Measurements from ENCODE around the gene NID2. TPM values are rescaled to one million over a fixed set of nuclear protein-coding genes. Genes with fewer than 3 reads are reported as not detected.
A peak's percentile ranks its signal among the peaks of the same experiment; 100 is the strongest.

NID2 gene, protein sequence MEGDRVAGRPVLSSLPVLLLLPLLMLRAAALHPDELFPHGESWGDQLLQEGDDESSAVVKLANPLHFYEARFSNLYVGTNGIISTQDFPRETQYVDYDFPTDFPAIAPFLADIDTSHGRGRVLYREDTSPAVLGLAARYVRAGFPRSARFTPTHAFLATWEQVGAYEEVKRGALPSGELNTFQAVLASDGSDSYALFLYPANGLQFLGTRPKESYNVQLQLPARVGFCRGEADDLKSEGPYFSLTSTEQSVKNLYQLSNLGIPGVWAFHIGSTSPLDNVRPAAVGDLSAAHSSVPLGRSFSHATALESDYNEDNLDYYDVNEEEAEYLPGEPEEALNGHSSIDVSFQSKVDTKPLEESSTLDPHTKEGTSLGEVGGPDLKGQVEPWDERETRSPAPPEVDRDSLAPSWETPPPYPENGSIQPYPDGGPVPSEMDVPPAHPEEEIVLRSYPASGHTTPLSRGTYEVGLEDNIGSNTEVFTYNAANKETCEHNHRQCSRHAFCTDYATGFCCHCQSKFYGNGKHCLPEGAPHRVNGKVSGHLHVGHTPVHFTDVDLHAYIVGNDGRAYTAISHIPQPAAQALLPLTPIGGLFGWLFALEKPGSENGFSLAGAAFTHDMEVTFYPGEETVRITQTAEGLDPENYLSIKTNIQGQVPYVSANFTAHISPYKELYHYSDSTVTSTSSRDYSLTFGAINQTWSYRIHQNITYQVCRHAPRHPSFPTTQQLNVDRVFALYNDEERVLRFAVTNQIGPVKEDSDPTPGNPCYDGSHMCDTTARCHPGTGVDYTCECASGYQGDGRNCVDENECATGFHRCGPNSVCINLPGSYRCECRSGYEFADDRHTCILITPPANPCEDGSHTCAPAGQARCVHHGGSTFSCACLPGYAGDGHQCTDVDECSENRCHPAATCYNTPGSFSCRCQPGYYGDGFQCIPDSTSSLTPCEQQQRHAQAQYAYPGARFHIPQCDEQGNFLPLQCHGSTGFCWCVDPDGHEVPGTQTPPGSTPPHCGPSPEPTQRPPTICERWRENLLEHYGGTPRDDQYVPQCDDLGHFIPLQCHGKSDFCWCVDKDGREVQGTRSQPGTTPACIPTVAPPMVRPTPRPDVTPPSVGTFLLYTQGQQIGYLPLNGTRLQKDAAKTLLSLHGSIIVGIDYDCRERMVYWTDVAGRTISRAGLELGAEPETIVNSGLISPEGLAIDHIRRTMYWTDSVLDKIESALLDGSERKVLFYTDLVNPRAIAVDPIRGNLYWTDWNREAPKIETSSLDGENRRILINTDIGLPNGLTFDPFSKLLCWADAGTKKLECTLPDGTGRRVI (N-terminal part only)
- 2.4 TPM for polyA plus RNA-seq (2013)

DNA sequence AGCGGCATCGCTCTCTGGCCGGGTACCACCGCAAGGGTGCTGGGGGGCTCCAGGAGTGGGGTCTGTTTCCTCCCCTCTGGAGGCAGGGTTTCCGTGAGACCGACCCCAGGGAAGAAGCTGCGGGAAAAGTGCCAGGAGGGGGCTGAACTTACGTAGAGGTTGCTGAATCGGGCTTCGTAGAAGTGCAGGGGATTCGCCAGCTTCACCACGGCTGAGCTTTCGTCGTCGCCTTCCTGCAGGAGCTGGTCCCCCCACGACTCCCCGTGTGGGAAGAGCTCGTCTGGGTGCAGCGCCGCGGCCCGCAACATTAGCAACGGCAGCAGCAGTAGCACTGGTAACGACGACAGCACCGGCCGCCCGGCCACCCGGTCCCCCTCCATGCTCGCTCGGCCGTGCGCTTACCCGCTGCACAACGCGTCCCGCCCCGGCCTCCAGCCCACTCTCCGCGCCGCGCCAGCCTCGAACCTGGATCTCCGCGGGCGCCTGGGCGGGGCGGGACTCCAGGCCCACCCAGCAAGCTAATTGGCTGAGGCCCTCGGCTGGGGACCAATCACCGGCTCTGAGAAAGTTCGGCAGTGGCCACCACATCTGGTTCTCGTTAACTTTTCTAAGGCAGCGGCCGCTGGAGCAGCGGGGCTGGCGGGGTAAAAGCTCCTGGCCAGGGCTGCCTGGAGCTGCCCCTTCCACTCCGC is at the start of gene NID2:
NID2 (minus strand) TSS at position 445 of the 692 bp plus-strand sequence; CDS start at position 380, 65 bp downstream.
- CTCF ChIA-PET: interaction anchor here (1.4 to 2.4 kb wide), 4 partner anchors 10 to 196 kb away, joined by 4 to 11 read pairs (median 6); no protein-coding TSS in a partner anchor
- Histone ChIP-seq H3K27ac (ENCODE audit: insufficient read depth in 1 of 2, low read depth in 1 of 2, low read length in 2 of 2, poor library complexity in 1 of 2, severe bottlenecking in 2 of 2) (no peak within 1 kb of the TSS), H3K27me3 (replicated peaks in 2 of 5; ENCODE audit: control insufficient read depth in 4 of 5, insufficient read depth in 5 of 5, low read length in 4 of 5) (peaks cover 10 to 65% (median 26%) of the 10 kb centered on the region in 5 experiments)

DNA sequence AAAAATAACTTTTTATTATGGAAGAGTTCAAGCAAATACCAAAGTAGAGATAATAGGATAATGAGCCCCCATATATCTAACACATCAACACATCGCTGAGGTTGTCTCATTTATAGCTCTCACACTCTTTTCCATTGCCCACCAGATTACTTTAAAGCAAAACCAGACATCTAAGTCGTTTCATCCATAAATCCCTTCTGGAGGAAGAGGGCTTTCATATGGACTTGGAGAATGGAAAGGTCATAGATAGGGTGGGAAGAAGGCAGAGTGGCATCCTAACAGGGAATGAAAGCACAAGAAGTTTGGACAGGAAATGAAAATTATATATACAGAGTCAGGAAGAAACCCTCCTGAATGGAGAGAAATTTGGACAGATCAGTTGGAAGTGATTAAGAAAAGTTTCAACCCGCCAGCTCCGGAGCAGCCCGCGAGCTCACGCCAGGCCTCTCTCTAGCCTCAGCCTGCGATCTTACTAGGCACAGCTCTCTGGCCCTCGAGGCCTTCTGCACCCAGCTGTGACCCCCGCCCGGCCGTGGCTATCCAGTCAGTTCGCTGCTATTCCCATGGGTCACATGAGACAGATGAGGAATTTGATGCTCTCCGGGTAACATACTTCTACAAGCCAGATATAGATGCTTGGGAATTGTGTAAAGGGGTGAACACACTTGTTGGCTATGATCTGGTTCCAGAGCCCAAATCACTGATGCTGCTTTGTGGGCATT is 48.4 kb upstream of the NID2 start:
- no peaks in the 10 kb centered on the region for H3K4me1 ChIP-seq (ENCODE audit: control extremely low read depth in 1 of 4, control insufficient read depth in 4 of 4, insufficient read depth in 4 of 4, low read length in 3 of 4)
- H3K27me3 ChIP-seq (replicated peaks in 2 of 5; ENCODE audit: control insufficient read depth in 4 of 5, insufficient read depth in 5 of 5, low read length in 4 of 5): no peaks in the 10 kb centered on the region
- ChIA-PET CTCF (no interaction called here), POLR2A (no interaction called here)
- H3K9me3 ChIP-seq (ENCODE audit: control extremely low read depth in 1 of 5, control insufficient read depth in 4 of 5, insufficient read depth in 2 of 5, low read depth in 1 of 5, low read length in 4 of 5): no peaks in the 10 kb centered on the region
- no peak overlapping the region for H3K27ac ChIP-seq (ENCODE audit: insufficient read depth in 1 of 2, low read depth in 1 of 2, low read length in 2 of 2, poor library complexity in 1 of 2, severe bottlenecking in 2 of 2)
- DNase-seq: no peak
- 87% methylated on average over 13 of the region's 14 CpGs for WGBS (ENCODE audit: insufficient coverage)
- H3K4me3 ChIP-seq (ENCODE audit: control insufficient read depth in 1 of 7, extremely low read depth in 1 of 7, insufficient read depth in 4 of 7, low read depth in 2 of 7, low read length in 6 of 7): no peak overlapping the region
- H3K36me3 ChIP-seq (ENCODE audit: control insufficient read depth in 4 of 4, insufficient read depth in 4 of 4, low read length in 3 of 4): no peaks in the 10 kb centered on the region

More for the DNA sequence above, at the start of gene NID2:
- WGBS (ENCODE audit: insufficient coverage): under 1% methylated on average over 56 of the region's 57 CpGs
- no peaks in the 10 kb centered on the region for H3K9me3 ChIP-seq (ENCODE audit: control extremely low read depth in 1 of 5, control insufficient read depth in 4 of 5, insufficient read depth in 2 of 5, low read depth in 1 of 5, low read length in 4 of 5)
- POLR2A ChIA-PET: interaction anchor here (0.8 kb wide), 1 partner anchor 110 kb away, joined by 5 read pairs; no protein-coding TSS in a partner anchor
- DNase-seq: peak in 2 of 3 donors; percentile 71 to 72
- no peaks in the 10 kb centered on the region for H3K36me3 ChIP-seq (ENCODE audit: control insufficient read depth in 4 of 4, insufficient read depth in 4 of 4, low read length in 3 of 4)
- H3K4me3 ChIP-seq (ENCODE audit: control insufficient read depth in 1 of 7, extremely low read depth in 1 of 7, insufficient read depth in 4 of 7, low read depth in 2 of 7, low read length in 6 of 7): peak within 1 kb of the TSS; percentile 33 to 71 (median 56)
- peaks cover 0 to 27% (median 26%) of the 10 kb centered on the region in 4 experiments for H3K4me1 ChIP-seq (ENCODE audit: control extremely low read depth in 1 of 4, control insufficient read depth in 4 of 4, insufficient read depth in 4 of 4, low read length in 3 of 4)

DNA sequence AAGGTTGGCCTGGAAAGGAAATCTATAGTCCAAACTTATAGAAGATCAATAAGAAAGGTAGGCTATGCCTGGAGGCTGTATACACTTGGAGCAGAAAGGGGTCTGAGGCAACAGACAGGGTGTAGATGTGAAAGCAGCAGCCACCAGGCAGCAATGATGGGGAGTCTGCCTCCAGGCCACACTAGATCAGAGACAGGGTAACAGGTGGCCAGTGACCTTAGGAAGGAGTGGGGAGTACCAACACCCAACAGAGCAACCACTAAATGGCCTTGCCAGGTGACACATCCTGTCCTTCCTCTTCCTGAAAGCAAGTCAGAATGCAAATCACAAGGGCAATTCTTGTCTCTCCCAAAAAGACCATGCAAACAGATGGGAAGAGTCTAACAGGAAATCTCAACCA is 46.4 kb upstream of the NID2 start:
- Histone ChIP-seq H3K9me3 (ENCODE audit: control extremely low read depth in 1 of 5, control insufficient read depth in 4 of 5, insufficient read depth in 2 of 5, low read depth in 1 of 5, low read length in 4 of 5) (no peaks in the 10 kb centered on the region), H3K4me1 (ENCODE audit: control extremely low read depth in 1 of 4, control insufficient read depth in 4 of 4, insufficient read depth in 4 of 4, low read length in 3 of 4) (no peaks in the 10 kb centered on the region), H3K36me3 (ENCODE audit: control insufficient read depth in 4 of 4, insufficient read depth in 4 of 4, low read length in 3 of 4) (no peaks in the 10 kb centered on the region), H3K4me3 (ENCODE audit: control insufficient read depth in 1 of 7, extremely low read depth in 1 of 7, insufficient read depth in 4 of 7, low read depth in 2 of 7, low read length in 6 of 7) (no peak overlapping the region), H3K27me3 (replicated peaks in 2 of 5; ENCODE audit: control insufficient read depth in 4 of 5, insufficient read depth in 5 of 5, low read length in 4 of 5) (no peaks in the 10 kb centered on the region), H3K27ac (ENCODE audit: insufficient read depth in 1 of 2, low read depth in 1 of 2, low read length in 2 of 2, poor library complexity in 1 of 2, severe bottlenecking in 2 of 2) (no peak overlapping the region)
- ChIA-PET POLR2A (no interaction called here), CTCF (no interaction called here)
- no peak for DNase-seq

DNA sequence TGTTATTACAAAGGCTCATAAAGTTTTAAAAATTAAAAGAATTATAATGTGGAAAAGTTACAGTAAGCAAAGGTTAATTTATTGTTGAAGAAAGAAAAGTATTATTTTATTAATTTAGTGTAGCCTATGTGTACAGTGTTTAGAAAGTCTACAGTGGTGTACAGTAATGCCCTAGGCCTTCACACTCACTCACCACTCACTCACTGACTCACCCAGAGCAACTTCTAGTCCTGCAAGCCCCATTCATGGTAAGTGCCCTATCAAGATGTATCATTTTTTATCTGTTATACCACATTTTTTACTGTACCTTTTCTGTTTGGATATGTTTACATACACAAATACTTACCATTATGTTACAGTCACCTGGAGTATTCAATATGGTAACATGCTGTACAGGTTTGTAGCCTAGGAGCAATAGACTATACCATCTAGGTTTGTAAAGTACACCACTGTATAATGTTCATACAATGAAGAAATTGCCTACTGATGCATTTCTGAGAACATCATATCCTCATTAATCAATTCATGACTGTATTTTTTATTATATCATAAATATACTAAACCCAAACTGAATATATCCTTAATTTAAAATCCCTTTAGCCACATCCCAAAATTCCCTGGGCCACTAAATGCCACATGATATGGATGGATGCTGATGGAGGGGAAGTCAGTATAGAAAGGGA is 43.6 kb upstream of the NID2 start:
- no peak for DNase-seq
- ChIA-PET CTCF (no interaction called here), POLR2A (no interaction called here)
- Histone ChIP-seq H3K27ac (ENCODE audit: insufficient read depth in 1 of 2, low read depth in 1 of 2, low read length in 2 of 2, poor library complexity in 1 of 2, severe bottlenecking in 2 of 2) (no peak overlapping the region), H3K9me3 (ENCODE audit: control extremely low read depth in 1 of 5, control insufficient read depth in 4 of 5, insufficient read depth in 2 of 5, low read depth in 1 of 5, low read length in 4 of 5) (no peaks in the 10 kb centered on the region), H3K4me3 (ENCODE audit: control insufficient read depth in 1 of 7, extremely low read depth in 1 of 7, insufficient read depth in 4 of 7, low read depth in 2 of 7, low read length in 6 of 7) (no peak overlapping the region), H3K27me3 (replicated peaks in 2 of 5; ENCODE audit: control insufficient read depth in 4 of 5, insufficient read depth in 5 of 5, low read length in 4 of 5) (no peaks in the 10 kb centered on the region), H3K36me3 (ENCODE audit: control insufficient read depth in 4 of 4, insufficient read depth in 4 of 4, low read length in 3 of 4) (no peaks in the 10 kb centered on the region), H3K4me1 (ENCODE audit: control extremely low read depth in 1 of 4, control insufficient read depth in 4 of 4, insufficient read depth in 4 of 4, low read length in 3 of 4) (no peaks in the 10 kb centered on the region)

DNA sequence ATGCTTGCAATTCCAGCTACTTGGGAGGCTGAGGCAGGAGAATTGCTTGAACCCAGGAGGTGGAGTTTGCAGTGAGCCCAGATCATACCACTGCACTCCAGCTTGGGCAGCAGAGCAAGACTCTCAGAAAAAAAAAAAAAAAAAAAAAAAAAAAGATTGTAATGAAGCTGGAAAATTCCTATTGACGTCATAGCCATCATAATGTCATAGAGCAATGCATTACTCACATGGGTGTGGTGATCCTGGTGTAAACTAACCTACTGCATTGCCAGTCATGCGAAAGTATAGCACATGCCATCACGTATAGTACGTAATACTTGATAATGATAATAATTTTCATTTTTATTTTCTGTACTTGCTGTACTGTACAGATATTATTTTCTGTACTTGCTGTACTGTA is 42.7 kb upstream of the NID2 start:
- DNase-seq: no peak
- no peaks in the 10 kb centered on the region for H3K4me1 ChIP-seq (ENCODE audit: control extremely low read depth in 1 of 4, control insufficient read depth in 4 of 4, insufficient read depth in 4 of 4, low read length in 3 of 4)
- WGBS (ENCODE audit: insufficient coverage): no CpG with 5 or more reads among the region's 4 CpGs
- H3K36me3 ChIP-seq (ENCODE audit: control insufficient read depth in 4 of 4, insufficient read depth in 4 of 4, low read length in 3 of 4): no peaks in the 10 kb centered on the region
- POLR2A ChIA-PET: no interaction called here
- no peaks in the 10 kb centered on the region for H3K9me3 ChIP-seq (ENCODE audit: control extremely low read depth in 1 of 5, control insufficient read depth in 4 of 5, insufficient read depth in 2 of 5, low read depth in 1 of 5, low read length in 4 of 5)
- CTCF ChIA-PET: no interaction called here
- H3K4me3 ChIP-seq (ENCODE audit: control insufficient read depth in 1 of 7, extremely low read depth in 1 of 7, insufficient read depth in 4 of 7, low read depth in 2 of 7, low read length in 6 of 7): no peak overlapping the region
- H3K27me3 ChIP-seq (replicated peaks in 2 of 5; ENCODE audit: control insufficient read depth in 4 of 5, insufficient read depth in 5 of 5, low read length in 4 of 5): no peaks in the 10 kb centered on the region
- H3K27ac ChIP-seq (ENCODE audit: insufficient read depth in 1 of 2, low read depth in 1 of 2, low read length in 2 of 2, poor library complexity in 1 of 2, severe bottlenecking in 2 of 2): no peak overlapping the region

All from common myeloid progenitor, CD34-positive (primary cell).